GM12892 (cell line): Measurements from ENCODE around the gene HS3ST4. TPM values are rescaled to one million over a fixed set of nuclear protein-coding genes. Genes with fewer than 3 reads are reported as not detected.

Experiments
- DNase-seq: peaks from one replicate; pipeline ENCODE4 v3.0.0; 2011; ENCODE audit not compliant: insufficient read length
- FAIRE-seq: peaks from 2 replicates; lab custom pipeline; 2011; peaks lifted over from hg19 to GRCh38; lab: Jason Lieb, UNC
- POLR2A ChIP-seq: IDR thresholded peaks from 2 replicates; pipeline ENCODE4 v1.6.1; 2011; ENCODE audit warnings: low read depth, low read length, control low read depth
- POLR2AphosphoS5 ChIP-seq: IDR thresholded peaks from 2 replicates; pipeline ENCODE4 v1.6.1; 2011; ENCODE audit warnings: low read depth, low read length, control low read depth
- TAF1 ChIP-seq: IDR thresholded peaks from 2 replicates; pipeline ENCODE4 v1.6.1; 2011; ENCODE audit warnings: low read depth, mild to moderate bottlenecking, control low read depth, low read length, borderline replicate concordance
- polyA plus RNA-seq: library from polyadenylated mRNA; unstranded; fragments of >200 nt; gene quantifications from one replicate; pipeline ENCODE4 v1.2.1, GENCODE V29; 2012; ENCODE audit warnings: missing spikeins, inconsistent platforms; ENCODE audit not compliant: missing spikeins

The HS3ST4 gene
- polyA plus RNA-seq, result not detected

DNA sequence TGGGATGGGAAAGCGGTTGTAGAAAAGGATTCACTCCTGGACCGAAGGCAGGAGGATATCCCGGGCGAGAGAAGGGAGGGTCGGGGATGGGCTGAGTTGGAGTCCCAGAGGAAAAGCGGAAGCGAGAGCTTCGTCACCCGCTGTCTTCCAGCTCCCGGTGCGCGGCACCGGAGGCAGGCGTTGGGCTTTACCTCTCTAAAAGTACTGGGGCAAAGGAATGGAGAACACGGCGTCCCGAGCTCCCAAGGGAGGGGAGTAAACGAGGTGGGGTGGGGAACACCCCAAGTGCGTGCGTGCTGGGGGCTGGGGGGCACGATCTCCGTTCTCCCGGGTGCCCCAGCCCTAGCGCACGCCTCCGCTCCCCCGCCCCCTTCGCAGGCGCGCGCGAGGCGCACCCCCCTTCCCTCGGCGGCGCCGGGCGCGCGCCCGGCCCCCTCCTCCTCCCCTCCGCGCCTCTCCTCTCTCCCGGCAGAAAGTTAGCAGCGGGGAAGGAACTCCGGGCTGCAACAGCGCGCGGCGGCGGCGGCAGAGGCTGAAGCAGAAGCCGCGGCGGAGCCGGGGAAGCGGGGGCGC lies at the start of gene HS3ST4:
Gene HS3ST4 (plus strand): TSS at position 441 of the 573 bp plus-strand sequence.
- peak; percentile 14 for DNase-seq
- no peak for TF ChIP-seq POLR2A
- FAIRE-seq, result no peak

DNA sequence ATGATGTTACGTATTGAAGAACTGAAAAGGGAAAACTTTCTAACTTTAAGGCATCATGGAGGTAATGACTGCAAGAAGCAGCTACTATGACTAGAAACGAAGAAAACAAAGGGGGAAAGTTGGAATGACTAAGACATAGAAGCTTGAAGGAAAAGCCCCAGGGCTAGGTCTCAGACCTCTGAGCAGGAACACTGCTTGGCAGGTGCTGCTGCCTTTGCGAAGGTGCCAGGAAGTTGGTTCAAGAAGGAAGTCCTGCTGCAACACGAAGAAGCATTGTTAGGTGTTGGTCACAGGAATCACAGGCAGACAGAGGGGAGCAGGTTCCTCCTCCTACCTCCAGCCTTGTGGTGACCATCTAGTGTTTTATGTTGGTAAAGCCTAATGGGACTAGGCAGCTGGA lies 48.1 kb upstream of the HS3ST4 start:
- TF ChIP-seq POLR2AphosphoS5, result no peak
- TF ChIP-seq TAF1, result no peak
- TF ChIP-seq POLR2A, result no peak
- no peak for FAIRE-seq

GRCh38 chr16:25656639-25657038 lies 35.1 kb upstream of the HS3ST4 start:
- no peak for FAIRE-seq
- no peak for DNase-seq
- TF ChIP-seq TAF1 (no peak), POLR2AphosphoS5 (no peak), POLR2A (no peak)

More for the DNA sequence above, 48.1 kb upstream of the HS3ST4 start:
- DNase-seq, result no peak

DNA sequence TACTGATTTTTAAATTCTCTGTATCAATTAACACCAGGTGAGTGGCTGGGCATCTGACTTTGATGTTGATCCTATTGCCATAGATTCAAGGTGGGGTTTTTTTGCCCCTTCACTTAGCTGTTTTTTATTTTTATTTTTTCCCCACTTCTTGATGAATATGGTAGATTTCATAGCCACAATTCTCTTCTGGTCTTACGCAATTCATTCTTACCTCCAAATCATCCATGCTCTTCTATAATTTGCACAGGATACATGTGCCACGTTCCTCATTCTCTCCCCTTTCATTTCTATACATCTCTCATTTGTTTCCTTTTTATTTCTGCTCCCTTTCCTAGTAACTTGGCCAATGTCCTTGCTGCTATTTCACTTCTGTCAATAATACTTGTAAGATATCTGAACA lies 14.9 kb upstream of the HS3ST4 start:
- no peak for TF ChIP-seq TAF1
- no peak for TF ChIP-seq POLR2A
- no peak for TF ChIP-seq POLR2AphosphoS5
- FAIRE-seq, result no peak
- no peak for DNase-seq

DNA sequence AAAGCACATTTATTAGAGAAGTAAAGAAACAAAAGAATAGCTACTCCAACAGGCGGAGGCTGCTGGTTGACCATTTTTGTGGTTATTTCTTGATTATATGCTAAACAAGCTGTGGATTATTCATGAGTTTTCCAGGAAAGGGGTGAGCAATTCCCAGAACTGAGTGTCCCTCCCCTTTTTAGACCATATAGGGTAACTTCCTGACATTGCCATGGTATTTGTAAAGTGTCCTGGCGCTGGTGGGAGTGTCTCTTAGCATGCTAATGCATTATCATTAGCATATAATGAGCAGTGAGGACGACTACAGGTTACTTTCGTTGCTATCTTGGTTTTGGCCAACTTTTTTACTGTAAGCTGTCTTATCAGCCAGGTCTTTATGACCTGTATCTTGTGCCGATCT lies 12.2 kb upstream of the HS3ST4 start:
- no peak for TF ChIP-seq POLR2A
- no peak for TF ChIP-seq TAF1
- TF ChIP-seq POLR2AphosphoS5, result no peak
- no peak for FAIRE-seq
- no peak for DNase-seq

GRCh38 chr16:25689137-25689836 lies 2.5 kb upstream of the HS3ST4 start:
- FAIRE-seq (no peak), DNase-seq (no peak)
- no peak for TF ChIP-seq POLR2AphosphoS5
- no peak for TF ChIP-seq POLR2A
- no peak for TF ChIP-seq TAF1

DNA sequence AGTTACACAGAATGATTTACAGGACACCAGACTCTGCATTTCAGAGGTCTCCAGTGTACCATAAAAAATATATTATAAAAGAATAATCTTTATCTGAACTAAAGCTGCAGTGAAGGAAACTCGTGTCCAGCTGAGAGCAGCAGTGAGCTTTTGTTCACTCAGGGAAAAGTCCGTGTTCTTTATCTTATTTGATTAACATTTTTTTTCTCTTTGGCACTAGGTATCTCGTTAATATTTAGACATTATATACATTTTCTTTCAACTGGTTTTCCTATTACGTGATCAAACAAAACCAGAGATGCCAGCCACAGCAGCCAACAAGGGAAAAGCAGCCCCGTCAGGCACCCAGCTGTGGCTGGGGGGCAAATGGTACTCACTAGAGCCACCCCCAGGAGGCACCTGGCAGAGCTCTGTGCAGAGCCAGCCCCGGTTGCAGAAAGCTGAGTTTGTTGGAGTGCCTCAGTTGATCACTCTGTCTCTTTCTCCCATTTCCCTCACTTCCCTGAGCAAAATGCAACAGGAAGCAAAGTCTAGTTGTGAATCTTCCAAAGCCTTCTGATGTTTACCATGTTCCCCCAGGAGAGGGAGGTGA lies 1.1 kb upstream of the HS3ST4 start:
- DNase-seq, result no peak
- no peak for TF ChIP-seq POLR2AphosphoS5
- TF ChIP-seq POLR2A, result no peak
- TF ChIP-seq TAF1, result no peak
- FAIRE-seq, result no peak

DNA sequence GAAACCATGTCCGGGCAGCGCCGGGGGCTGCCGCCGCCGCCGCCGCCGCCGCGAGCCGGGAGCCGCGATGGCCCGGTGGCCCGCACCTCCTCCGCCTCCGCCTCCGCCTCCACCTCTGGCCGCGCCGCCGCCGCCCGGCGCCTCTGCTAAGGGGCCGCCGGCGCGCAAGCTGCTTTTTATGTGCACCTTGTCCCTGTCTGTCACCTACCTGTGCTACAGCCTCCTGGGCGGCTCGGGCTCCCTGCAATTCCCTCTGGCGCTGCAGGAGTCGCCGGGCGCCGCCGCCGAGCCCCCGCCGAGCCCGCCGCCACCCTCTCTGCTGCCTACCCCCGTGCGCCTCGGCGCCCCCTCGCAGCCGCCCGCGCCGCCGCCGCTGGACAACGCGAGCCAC lies 587 bp downstream of the HS3ST4 start:
- DNase-seq (peak; percentile 23), FAIRE-seq (no peak)
- no peak for TF ChIP-seq TAF1
- TF ChIP-seq POLR2AphosphoS5, result no peak
- no peak for TF ChIP-seq POLR2A

DNA sequence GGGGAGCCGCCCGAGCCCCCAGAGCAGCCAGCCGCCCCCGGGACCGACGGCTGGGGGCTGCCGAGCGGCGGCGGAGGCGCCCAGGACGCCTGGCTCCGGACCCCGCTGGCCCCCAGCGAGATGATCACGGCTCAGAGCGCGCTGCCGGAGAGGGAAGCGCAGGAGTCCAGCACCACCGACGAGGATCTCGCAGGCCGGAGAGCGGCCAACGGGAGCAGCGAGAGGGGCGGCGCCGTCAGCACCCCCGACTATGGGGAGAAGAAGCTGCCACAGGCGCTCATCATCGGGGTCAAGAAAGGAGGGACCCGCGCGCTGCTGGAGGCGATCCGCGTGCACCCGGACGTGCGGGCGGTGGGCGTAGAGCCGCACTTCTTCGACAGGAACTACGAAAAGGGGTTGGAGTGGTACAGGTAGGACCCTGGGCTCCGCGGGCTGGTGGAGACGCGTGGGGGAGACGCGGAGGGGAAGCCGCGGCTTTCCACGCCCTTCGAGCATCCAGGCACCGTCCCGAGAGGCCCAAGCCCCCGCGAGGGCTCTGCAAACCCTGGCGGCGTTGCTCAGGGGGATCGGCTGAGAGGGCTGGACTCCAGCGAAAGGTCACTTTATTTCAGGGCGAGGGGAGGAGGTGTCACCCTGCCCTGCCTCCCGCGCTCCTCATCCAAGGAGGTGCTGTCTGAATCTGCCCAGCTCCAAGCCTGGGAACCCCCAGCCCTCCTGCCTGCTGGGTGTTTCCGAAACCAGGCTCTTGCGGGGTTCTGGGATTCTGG lies 1.2 kb downstream of the HS3ST4 start:
- FAIRE-seq, result no peak

DNA sequence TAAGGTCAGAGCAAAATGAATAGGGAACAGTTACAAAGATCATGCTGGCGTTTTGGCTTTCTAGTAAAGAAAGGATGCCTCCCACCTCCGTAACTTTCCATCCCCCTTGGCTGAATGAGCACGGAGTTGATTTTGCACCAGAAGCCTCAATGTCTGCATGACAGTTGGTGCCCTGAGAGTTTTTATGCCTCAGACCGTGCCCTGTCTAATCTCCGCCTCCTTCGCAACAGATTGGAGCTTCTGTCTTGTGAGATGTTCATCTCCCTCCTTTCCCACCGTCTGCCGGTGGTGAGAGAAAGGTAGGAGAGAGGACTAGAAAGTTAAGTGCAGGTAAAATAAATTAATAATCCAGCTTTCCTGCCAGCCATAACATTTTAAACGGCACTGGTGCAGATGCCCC lies 1.9 kb downstream of the HS3ST4 start:
- FAIRE-seq (no peak), DNase-seq (no peak)
- no peak for TF ChIP-seq POLR2A
- no peak for TF ChIP-seq TAF1
- no peak for TF ChIP-seq POLR2AphosphoS5

More for the DNA sequence above, 1.2 kb downstream of the HS3ST4 start:
- TF ChIP-seq POLR2A (no peak), POLR2AphosphoS5 (no peak), TAF1 (no peak)
- DNase-seq, result no peak

- TF ChIP-seq POLR2A (no peak), POLR2AphosphoS5 (no peak), TAF1 (no peak)
- DNase-seq, result no peak
- no peak for FAIRE-seq
Observed at GRCh38 chr16:25699069-25699468, 7.3 kb downstream of the HS3ST4 start.

DNA sequence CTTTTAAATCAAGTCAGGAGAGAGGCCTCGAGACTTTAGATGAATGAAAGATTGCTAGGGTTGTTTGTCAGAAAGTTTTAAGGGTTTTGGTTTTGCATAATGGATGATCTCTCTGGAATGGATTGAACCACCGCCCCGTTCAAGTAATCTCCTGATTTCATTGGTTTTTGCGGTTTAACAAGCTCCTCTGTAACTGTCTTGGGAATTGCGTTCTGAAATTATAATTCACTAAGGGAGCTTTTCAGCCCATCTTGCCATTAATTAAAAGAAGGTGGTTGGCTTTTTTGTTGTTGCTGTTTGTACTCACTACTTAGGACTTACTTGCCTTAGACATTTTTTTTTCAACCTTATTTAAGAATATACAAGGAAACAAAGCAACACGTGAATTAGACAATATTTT lies 8.8 kb downstream of the HS3ST4 start:
- no peak for TF ChIP-seq TAF1
- no peak for TF ChIP-seq POLR2A
- no peak for TF ChIP-seq POLR2AphosphoS5
- DNase-seq (no peak), FAIRE-seq (no peak)
